Colonic mucosa (tissue), 4 donors: ENCODE measurements around the gene ARHGEF4. TPM values are rescaled to one million over a fixed set of nuclear protein-coding genes. Genes with fewer than 3 reads are reported as not detected.

Experiments
- DNase-seq: peaks from one replicate; pipeline ENCODE4 v3.0.0-alpha.2; 2020
- H3K27ac ChIP-seq: fragments of 200-600 bp; one replicate; pipeline ENCODE4 v1.8.0; 2021
- H3K27me3 ChIP-seq: fragments of 200-600 bp; one replicate; pipeline ENCODE4 v1.8.0; 2021
- H3K36me3 ChIP-seq: fragments of 200-600 bp; one replicate; pipeline ENCODE4 v1.8.0; 2021
- H3K4me1 ChIP-seq: fragments of 200-600 bp; one replicate; pipeline ENCODE4 v1.8.0; 2021; ENCODE audit warnings: mild to moderate bottlenecking
- H3K4me3 ChIP-seq: fragments of 200-600 bp; one replicate; pipeline ENCODE4 v1.8.0; 2021
- H3K9ac ChIP-seq, 2 donors: one replicate each; pipeline ENCODE4 v1.7.0; 2013; ENCODE audit warnings: control low read depth in 2 of 2, low read depth in 2 of 2, low read length in 2 of 2
- H3K9me3 ChIP-seq: fragments of 200-600 bp; one replicate; pipeline ENCODE4 v1.8.0; 2021
- CTCF ChIP-seq: fragments of 200-600 bp; IDR thresholded peaks from one replicate; pipeline ENCODE4 v1.8.0; 2022; ENCODE audit warnings: antibody characterized with exemption, mild to moderate bottlenecking
- intact Hi-C: fragments of 100-400 bp; cut with DNase I; formaldehyde crosslinking; loops from one replicate; pipeline ENCODE4 v1.14.1; 2022
- total RNA-seq, 2 donors: library from RNA; stranded (reverse); fragmentation: NEBNext Ultra II Directional in 1 of 2; extraction: Animal tissue kit (Norgen Biotek cat#: 25700) in 1 of 2; gene quantifications; one replicate each; pipeline ENCODE4 v1.2.1, GENCODE V29; 2021
- donor health status: healthy.
- donor health status: DM: no; HTN: no; CAD: no.
- donor health status: DM: no; HTN: no; CAD: no.

Gene ARHGEF4
- total RNA-seq, 2 donors from 2014 or later, result 1.6 to 2.6 TPM

GRCh38 chr2:130878316-130878715 lies 41.6 kb downstream of the ARHGEF4 start:
- Histone ChIP-seq H3K4me3 (no peak overlapping the region), H3K4me1 (no peaks in the 10 kb centered on the region), H3K9me3 (no peaks in the 10 kb centered on the region), H3K36me3 (no peaks in the 10 kb centered on the region), H3K9ac (no peak overlapping the region), H3K27me3 (no peaks in the 10 kb centered on the region), H3K27ac (no peak overlapping the region)
- no peak for TF ChIP-seq CTCF
- no peak for DNase-seq
- intact Hi-C loops, result no loop called here

GRCh38 chr2:130878933-130879332 lies 42.2 kb downstream of the ARHGEF4 start:
- Histone ChIP-seq H3K27me3 (no peaks in the 10 kb centered on the region), H3K9ac (no peak overlapping the region), H3K4me3 (no peak overlapping the region), H3K4me1 (no peaks in the 10 kb centered on the region), H3K27ac (no peak overlapping the region), H3K9me3 (no peaks in the 10 kb centered on the region), H3K36me3 (no peaks in the 10 kb centered on the region)
- no peak for DNase-seq
- no peak for TF ChIP-seq CTCF
- intact Hi-C loops, result no loop called here

GRCh38 chr2:130882111-130882690 lies 45.5 kb downstream of the ARHGEF4 start:
- DNase-seq, result no peak
- no peaks in the 10 kb centered on the region for H3K4me1 ChIP-seq
- TF ChIP-seq CTCF, result no peak
- no peak overlapping the region for H3K27ac ChIP-seq
- H3K9ac ChIP-seq, result no peak overlapping the region
- no peaks in the 10 kb centered on the region for H3K36me3 ChIP-seq
- no peaks in the 10 kb centered on the region for H3K27me3 ChIP-seq
- intact Hi-C loops, result no loop called here
- H3K9me3 ChIP-seq, result no peaks in the 10 kb centered on the region
- H3K4me3 ChIP-seq, result no peak overlapping the region

GRCh38 chr2:130882991-130883390 lies 46.3 kb downstream of the ARHGEF4 start:
- no peak overlapping the region for H3K9ac ChIP-seq
- intact Hi-C loops, result no loop called here

GRCh38 chr2:130883496-130883895 lies 46.8 kb downstream of the ARHGEF4 start:
- intact Hi-C loops, result no loop called here
- no peak for TF ChIP-seq CTCF
- Histone ChIP-seq H3K27me3 (no peaks in the 10 kb centered on the region), H3K4me3 (no peak overlapping the region), H3K4me1 (no peaks in the 10 kb centered on the region), H3K9ac (no peak overlapping the region), H3K9me3 (no peaks in the 10 kb centered on the region), H3K36me3 (no peaks in the 10 kb centered on the region), H3K27ac (no peak overlapping the region)
- no peak for DNase-seq

More at GRCh38 chr2:130882991-130883390, 46.3 kb downstream of the ARHGEF4 start:
- Histone ChIP-seq H3K4me3 (no peak overlapping the region), H3K9me3 (no peaks in the 10 kb centered on the region), H3K4me1 (no peaks in the 10 kb centered on the region), H3K36me3 (no peaks in the 10 kb centered on the region), H3K27me3 (no peaks in the 10 kb centered on the region), H3K27ac (no peak overlapping the region)
- no peak for TF ChIP-seq CTCF
- DNase-seq, result no peak
